ENCODE results near the gene CPA5. TPM values are rescaled to one million over a fixed set of nuclear protein-coding genes. Genes with fewer than 3 reads are reported as not detected.

The CPA5 gene
- total and polyA plus RNA-seq, 2 experiments from 2014 or later: not detected

- TF ChIP-seq ZNF462 (CRISPR knock-in tag; IDR thresholded peaks at IDR 0.05) (no peak), NANOG (IDR thresholded peaks at IDR 0.05; ENCODE audit: borderline replicate concordance) (no peak), CTCF (conservative IDR thresholded peaks at IDR 0.05; ENCODE audit: low read depth in 2 of 2) (no peak)
Observed at GRCh38 chr7:130359276-130359857, 14.8 kb downstream of the CPA5 start (continued).

- DNase-seq (ENCODE audit: low spot score): no peak
- Mint-ChIP-seq H3K4me1 (peaks cover 22% of the 10 kb centered on the region), H3K9me3 (peaks cover 19% of the 10 kb centered on the region), H3K4me3 (no peak overlapping the region), H3K27me3 (ENCODE audit: insufficient read depth, low read depth, poor library complexity) (peaks cover 15% of the 10 kb centered on the region), H3K36me3 (ENCODE audit: low read depth) (peaks cover 13% of the 10 kb centered on the region; the same call in 2 of the 3 replicates), H3K27ac (no peak overlapping the region)
- H3F3A ChIP-seq (replicated peaks; ENCODE audit: low read depth): no peaks in the 10 kb centered on the region
- ATAC-seq: no peak
- H3K36me3 ChIP-seq (ENCODE audit: insufficient read depth): no peaks in the 10 kb centered on the region
- no peak overlapping the region for H3K27ac ChIP-seq (ENCODE audit: low read depth)
- H3K27me3 ChIP-seq (ENCODE audit: insufficient read depth): no peaks in the 10 kb centered on the region
- H3K79me2 ChIP-seq (replicated peaks; ENCODE audit: insufficient read depth): no peaks in the 10 kb centered on the region
- 0 out of 2 replicates have a peak, but pooled peaks cover 5% of the 10 kb centered on the region for H3K9me2 ChIP-seq (ENCODE audit: insufficient read depth)
- no peaks in the 10 kb centered on the region for H4K20me1 ChIP-seq (replicated peaks; ENCODE audit: insufficient read depth)
- H3K4me2 ChIP-seq: no peak overlapping the region
- H2AFZ ChIP-seq: no peak overlapping the region
- peaks cover 10% of the 10 kb centered on the region for H3K4me1 ChIP-seq (ENCODE audit: insufficient read depth)
- no peak overlapping the region for H3K4me3 ChIP-seq
- TF ChIP-seq ETS1 (IDR thresholded peaks at IDR 0.05): no peak
- no peak for TF ChIP-seq ZNF462 (CRISPR knock-in tag; IDR thresholded peaks at IDR 0.05)
- no peak for TF ChIP-seq STAT1 (IDR thresholded peaks at IDR 0.05; ENCODE audit: unreplicated experiment)
- TF ChIP-seq JUNB (IDR thresholded peaks at IDR 0.05; ENCODE audit: unreplicated experiment): no peak
Observed at GRCh38 chr7:130360518-130360917, 15.9 kb downstream of the CPA5 start.

Data from GM23338 (cell line).